A549 (cell line): ENCODE data around the gene CLDN17.

Source experiments
- ATOH8 ChIP-seq: fragments of 250-450 bp; sonication (Bioruptor Pico); IDR thresholded peaks from 2 replicates; pipeline ENCODE4 v1.5.0; 2020; ENCODE audit warnings: low read depth, mild to moderate bottlenecking, moderate library complexity
- CHD4 ChIP-seq: fragments of 200-600 bp; sonication (generic); IDR thresholded peaks from 2 replicates; pipeline ENCODE4 v1.6.1; 2016; ENCODE audit warnings: antibody characterized with exemption, mild to moderate bottlenecking, borderline replicate concordance
- CTCF ChIP-seq: fragments of >200 bp; sonication (Bioruptor Twin); formaldehyde crosslinking; IDR thresholded peaks from 3 replicates; pipeline ENCODE4 v1.5.1; 2016
- EP300 ChIP-seq, 2 experiments: fragments of >200 bp; sonication (Bioruptor Twin); formaldehyde crosslinking; IDR thresholded peaks; 2 replicates in 1 of 2; 3 replicates in 1 of 2; pipeline ENCODE4 v1.6.1; 2016 to 2017
- NFE2L2 ChIP-seq: fragments of 150-350 bp; conservative IDR thresholded peaks from 2 replicates; pipeline ENCODE4 v1.6.1; 2014; ENCODE audit warnings: low read length
- NPAS2 ChIP-seq: fragments of 250-450 bp; sonication (Bioruptor Pico); IDR thresholded peaks from 2 replicates; pipeline ENCODE4 v1.8.0; 2022; ENCODE audit warnings: mild to moderate bottlenecking, moderate library complexity, borderline replicate concordance
- POLR2A ChIP-seq: IDR thresholded peaks from 2 replicates; pipeline ENCODE4 v1.6.1; 2012; ENCODE audit warnings: mild to moderate bottlenecking, low read length
- POLR2AphosphoS2 ChIP-seq: conservative IDR thresholded peaks from 2 replicates; pipeline ENCODE4 v1.6.1; 2012; ENCODE audit warnings: low read length, improper control_type of control experiment, inconsistent platforms
- RARB ChIP-seq: fragments of 250-450 bp; sonication (Bioruptor Pico); IDR thresholded peaks from 2 replicates; pipeline ENCODE4 v1.8.0; 2021; ENCODE audit warnings: mild to moderate bottlenecking, moderate library complexity
- REST ChIP-seq: fragments of 200-600 bp; sonication (generic); IDR thresholded peaks from 2 replicates; pipeline ENCODE4 v1.6.1; 2016; ENCODE audit warnings: antibody characterized with exemption, mild to moderate bottlenecking, moderate library complexity
- ZSCAN20 ChIP-seq: fragments of 250-450 bp; sonication (Bioruptor Pico); IDR thresholded peaks from 2 replicates; pipeline ENCODE4 v1.8.0; 2022; ENCODE audit warnings: mild to moderate bottlenecking, moderate library complexity

DNA sequence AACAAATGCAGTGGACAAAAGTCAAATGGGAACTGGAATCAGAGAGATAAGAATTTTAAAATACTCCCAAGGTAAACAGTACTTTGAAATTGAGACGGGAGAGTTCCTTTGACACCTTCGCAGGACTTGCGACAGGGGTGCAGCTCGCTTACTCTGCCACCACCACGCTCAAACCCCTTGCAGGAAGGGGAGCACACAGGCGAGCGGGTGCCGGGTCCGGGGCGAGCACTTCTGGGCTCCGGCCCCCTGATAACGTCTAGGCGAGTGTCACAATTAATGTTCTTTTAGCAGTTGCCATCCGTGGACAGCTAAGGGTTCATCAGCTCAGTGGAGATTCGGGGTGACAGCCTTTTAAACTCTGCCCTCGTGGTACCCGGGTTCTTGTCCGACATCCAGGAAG is 37.4 kb downstream of the CLDN17 start:
- TF ChIP-seq CTCF = no peak
- TF ChIP-seq RARB (CRISPR knock-in tag) = no peak
- no peak for TF ChIP-seq POLR2AphosphoS2
- no peak for TF ChIP-seq NFE2L2
- TF ChIP-seq EP300 (IDR thresholded peaks at IDR 0.05) = no peak
- no peak for TF ChIP-seq ZSCAN20 (CRISPR knock-in tag)
- no peak for TF ChIP-seq CHD4
- TF ChIP-seq ATOH8 (CRISPR knock-in tag) = no peak
- no peak for TF ChIP-seq NPAS2 (CRISPR knock-in tag)
- no peak for TF ChIP-seq POLR2A
- TF ChIP-seq REST = no peak
